Astrocyte (in vitro differentiated cells and primary cell): ENCODE data around the gene SLC39A3. TPM values are rescaled to one million over a fixed set of nuclear protein-coding genes. Genes with fewer than 3 reads are reported as not detected.
A peak's percentile ranks its signal among the peaks of the same experiment; 100 is the strongest.

ENCODE experiments used
- DNase-seq: peaks from one replicate; pipeline ENCODE4 v3.0.0-alpha.2; 2010; ENCODE audit warnings: low read depth
- FAIRE-seq: peaks from 2 replicates; lab custom pipeline; 2011; peaks lifted over from hg19 to GRCh38; lab: Jason Lieb, UNC
- H2AFZ ChIP-seq: 2 replicates; pipeline ENCODE4 v1.6.0; 2012; ENCODE audit warnings: low read depth, low read length, inconsistent platforms
- H3K27ac ChIP-seq: 2 replicates; pipeline ENCODE4 v1.5.1; 2011; ENCODE audit warnings: low read depth, low read length, inconsistent platforms
- H3K27me3 ChIP-seq: 2 replicates; pipeline ENCODE4 v1.6.0; 2011; ENCODE audit warnings: low read length, inconsistent platforms; ENCODE audit not compliant: insufficient read depth
- H3K36me3 ChIP-seq: 2 replicates; pipeline ENCODE4 v1.5.1; 2011; ENCODE audit warnings: low read length, inconsistent platforms; ENCODE audit not compliant: insufficient read depth
- H3K4me1 ChIP-seq: 2 replicates; pipeline ENCODE4 v1.5.1; 2011; ENCODE audit warnings: low read length, inconsistent platforms; ENCODE audit not compliant: insufficient read depth
- H3K4me2 ChIP-seq: 2 replicates; pipeline ENCODE4 v1.6.0; 2012; ENCODE audit warnings: low read length, inconsistent platforms
- H3K4me3 ChIP-seq: 2 replicates; pipeline ENCODE4 v1.5.1; 2011; ENCODE audit warnings: low read depth, mild to moderate bottlenecking, low read length, inconsistent platforms; ENCODE audit not compliant: insufficient read depth
- H3K79me2 ChIP-seq: 2 replicates; pipeline ENCODE4 v1.6.0; 2012; ENCODE audit warnings: mild to moderate bottlenecking, low read length, inconsistent platforms; ENCODE audit not compliant: insufficient read depth
- H3K9ac ChIP-seq: 2 replicates; pipeline ENCODE4 v1.6.0; 2012; ENCODE audit warnings: mild to moderate bottlenecking, low read length, inconsistent platforms
- H3K9me3 ChIP-seq: 2 replicates; pipeline ENCODE4 v1.5.1; 2012; ENCODE audit warnings: low read depth, mild to moderate bottlenecking, low read length, inconsistent platforms; ENCODE audit not compliant: insufficient read depth
- H4K20me1 ChIP-seq: 2 replicates; pipeline ENCODE4 v1.6.0; 2012; ENCODE audit warnings: low read length, inconsistent platforms; ENCODE audit not compliant: insufficient read depth
- H3K27ac Mint-ChIP-seq: one replicate; pipeline ENCODE4 v1.8.0; 2021; ENCODE audit warnings: mild to moderate bottlenecking, mixed read lengths; ENCODE audit not compliant: unreplicated experiment
- H3K27me3 Mint-ChIP-seq: one replicate; pipeline ENCODE4 v1.8.0; 2021; ENCODE audit warnings: low read depth, mixed read lengths; ENCODE audit not compliant: unreplicated experiment
- H3K36me3 Mint-ChIP-seq: one replicate; pipeline ENCODE4 v1.8.0; 2021; ENCODE audit warnings: low read depth, mixed read lengths; ENCODE audit not compliant: unreplicated experiment
- H3K4me1 Mint-ChIP-seq: one replicate; pipeline ENCODE4 v1.8.0; 2021; ENCODE audit warnings: low read depth, mixed read lengths; ENCODE audit not compliant: unreplicated experiment
- H3K4me3 Mint-ChIP-seq: one replicate; pipeline ENCODE4 v1.8.0; 2021; ENCODE audit warnings: mild to moderate bottlenecking, moderate library complexity, mixed read lengths; ENCODE audit not compliant: unreplicated experiment
- H3K9me3 Mint-ChIP-seq: one replicate; pipeline ENCODE4 v1.8.0; 2021; ENCODE audit warnings: mild to moderate bottlenecking, mixed read lengths; ENCODE audit not compliant: unreplicated experiment
- EZH2 ChIP-seq: IDR thresholded peaks from 2 replicates; pipeline ENCODE4 v1.6.1; 2012; ENCODE audit warnings: mild to moderate bottlenecking, low read length, inconsistent platforms; ENCODE audit not compliant: insufficient read depth
- total RNA-seq: library from RNA; stranded (reverse); gene quantifications from 2 replicates; pipeline ENCODE4 v1.2.1, GENCODE V29; 2021
- TF ChIP-seq, protein P1 (sequence below): IDR thresholded peaks from 2 replicates; pipeline ENCODE4 v1.5.1; 2011; ENCODE audit warnings: low read depth, mild to moderate bottlenecking, inconsistent platforms, low read length, moderate library complexity; ENCODE audit not compliant: insufficient read depth

Gene SLC39A3
- total RNA-seq, 1 donor from 2014 or later = 30.0 TPM

- TF ChIP-seq, protein P1, sequence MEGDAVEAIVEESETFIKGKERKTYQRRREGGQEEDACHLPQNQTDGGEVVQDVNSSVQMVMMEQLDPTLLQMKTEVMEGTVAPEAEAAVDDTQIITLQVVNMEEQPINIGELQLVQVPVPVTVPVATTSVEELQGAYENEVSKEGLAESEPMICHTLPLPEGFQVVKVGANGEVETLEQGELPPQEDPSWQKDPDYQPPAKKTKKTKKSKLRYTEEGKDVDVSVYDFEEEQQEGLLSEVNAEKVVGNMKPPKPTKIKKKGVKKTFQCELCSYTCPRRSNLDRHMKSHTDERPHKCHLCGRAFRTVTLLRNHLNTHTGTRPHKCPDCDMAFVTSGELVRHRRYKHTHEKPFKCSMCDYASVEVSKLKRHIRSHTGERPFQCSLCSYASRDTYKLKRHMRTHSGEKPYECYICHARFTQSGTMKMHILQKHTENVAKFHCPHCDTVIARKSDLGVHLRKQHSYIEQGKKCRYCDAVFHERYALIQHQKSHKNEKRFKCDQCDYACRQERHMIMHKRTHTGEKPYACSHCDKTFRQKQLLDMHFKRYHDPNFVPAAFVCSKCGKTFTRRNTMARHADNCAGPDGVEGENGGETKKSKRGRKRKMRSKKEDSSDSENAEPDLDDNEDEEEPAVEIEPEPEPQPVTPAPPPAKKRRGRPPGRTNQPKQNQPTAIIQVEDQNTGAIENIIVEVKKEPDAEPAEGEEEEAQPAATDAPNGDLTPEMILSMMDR = no peak
- no peak for TF ChIP-seq EZH2
- H3K27ac Mint-ChIP-seq = peak overlapping the region; percentile 77
- no peak for DNase-seq
- H4K20me1 ChIP-seq = no peaks in the 10 kb centered on the region
- no peaks in the 10 kb centered on the region for H3K36me3 ChIP-seq
- H3K9ac ChIP-seq = no peak overlapping the region
- H3K27ac ChIP-seq = no peak overlapping the region
- H3K4me3 ChIP-seq = no peak overlapping the region
- no peak for FAIRE-seq
- H3K4me3 Mint-ChIP-seq = no peak overlapping the region
- H3K9me3 Mint-ChIP-seq = peaks cover 10% of the 10 kb centered on the region
- H2AFZ ChIP-seq = no peak overlapping the region
- H3K4me2 ChIP-seq = no peak overlapping the region
- peaks cover 8% of the 10 kb centered on the region for H3K36me3 Mint-ChIP-seq
- H3K79me2 ChIP-seq = no peaks in the 10 kb centered on the region
- peaks cover 2% of the 10 kb centered on the region for H3K27me3 ChIP-seq
- peaks cover 4% of the 10 kb centered on the region for H3K27me3 Mint-ChIP-seq
- peaks cover 8% of the 10 kb centered on the region for H3K9me3 ChIP-seq
- H3K4me1 ChIP-seq = peaks cover 9% of the 10 kb centered on the region
- H3K4me1 Mint-ChIP-seq = peaks cover 7% of the 10 kb centered on the region
These were observed 28.0 kb downstream of the SLC39A3 start for GRCh38 chr19:2711875-2712205.

- peaks cover 10% of the 10 kb centered on the region for H3K9me3 Mint-ChIP-seq
- Histone ChIP-seq H3K27ac (no peak overlapping the region), H3K9me3 (peaks cover 8% of the 10 kb centered on the region), H4K20me1 (no peaks in the 10 kb centered on the region), H3K4me1 (peaks cover 9% of the 10 kb centered on the region), H3K9ac (peak overlapping the region; percentile 12), H2AFZ (no peak overlapping the region), H3K36me3 (no peaks in the 10 kb centered on the region), H3K79me2 (no peaks in the 10 kb centered on the region), H3K4me2 (peak overlapping the region; percentile 34), H3K27me3 (peaks cover 2% of the 10 kb centered on the region), H3K4me3 (no peak overlapping the region)
- H3K27me3 Mint-ChIP-seq = peaks cover 4% of the 10 kb centered on the region
- no peak overlapping the region for H3K4me3 Mint-ChIP-seq
- peaks cover 8% of the 10 kb centered on the region for H3K36me3 Mint-ChIP-seq
- peak overlapping the region; percentile 77 for H3K27ac Mint-ChIP-seq
- FAIRE-seq (no peak), DNase-seq (peak; percentile 73)
- peaks cover 7% of the 10 kb centered on the region for H3K4me1 Mint-ChIP-seq
- no peak for TF ChIP-seq EZH2
- TF ChIP-seq, protein P1 = no peak
These were observed 28.5 kb downstream of the SLC39A3 start for GRCh38 chr19:2711172-2711874.

- no peaks in the 10 kb centered on the region for H3K36me3 ChIP-seq
- no peaks in the 10 kb centered on the region for H3K9me3 ChIP-seq
- H3K27me3 ChIP-seq = peaks cover 15% of the 10 kb centered on the region
- no peak for FAIRE-seq
- H3K9ac ChIP-seq = no peak overlapping the region
- no peak overlapping the region for H3K4me3 Mint-ChIP-seq
- no peak for TF ChIP-seq EZH2
- TF ChIP-seq, protein P1 = no peak
- H3K4me2 ChIP-seq = no peak overlapping the region
- H3K79me2 ChIP-seq = no peaks in the 10 kb centered on the region
- no peak overlapping the region for H2AFZ ChIP-seq
- no peak for DNase-seq
- no peak overlapping the region for H3K4me3 ChIP-seq
- no peak overlapping the region for H3K27ac ChIP-seq
- no peaks in the 10 kb centered on the region for H4K20me1 ChIP-seq
- peaks cover 4% of the 10 kb centered on the region for H3K4me1 Mint-ChIP-seq
- no peak overlapping the region for H3K27ac Mint-ChIP-seq
- H3K4me1 ChIP-seq = peaks cover 2% of the 10 kb centered on the region
- no peaks in the 10 kb centered on the region for H3K9me3 Mint-ChIP-seq
- H3K36me3 Mint-ChIP-seq = no peaks in the 10 kb centered on the region
- peaks cover 3% of the 10 kb centered on the region for H3K27me3 Mint-ChIP-seq
These were observed 33.6 kb downstream of the SLC39A3 start for GRCh38 chr19:2706251-2706650.
